Tibial nerve (tissue), 4 donors: ENCODE data around the gene NTRK3. TPM values are rescaled to one million over a fixed set of nuclear protein-coding genes. Genes with fewer than 3 reads are reported as not detected.

ENCODE experiments used
- DNase-seq, 2 donors: peaks; one replicate each; pipeline ENCODE4 v3.0.0-alpha.2; 2019; ENCODE audit warnings: low spot score in 2 of 2
- H3K27ac ChIP-seq, 4 donors: fragments of 200-600 bp; sonication (generic) in 3 of 4; one replicate each; pipeline ENCODE4 v1.5.1; 2017 to 2019; ENCODE audit warnings: mild to moderate bottlenecking in 1 of 4
- H3K27me3 ChIP-seq, 2 donors: fragments of 200-600 bp; sonication (generic) in 1 of 2; one replicate each; pipeline versions ENCODE4 v1.5.1 to v1.6.0; 2017 to 2019
- H3K36me3 ChIP-seq, 3 donors: fragments of 200-600 bp; sonication (generic); one replicate each; pipeline ENCODE4 v1.5.1; 2018 to 2019
- H3K4me1 ChIP-seq, 4 donors: fragments of 200-600 bp; sonication (generic) in 3 of 4; one replicate each; pipeline ENCODE4 v1.5.1; 2017 to 2019
- H3K4me3 ChIP-seq, 4 donors: fragments of 200-600 bp; sonication (generic) in 3 of 4; one replicate each; pipeline ENCODE4 v1.5.1; 2017 to 2019; ENCODE audit warnings: mild to moderate bottlenecking in 1 of 4, moderate library complexity in 1 of 4
- H3K9me3 ChIP-seq, 4 donors: fragments of 200-600 bp; sonication (generic) in 3 of 4; one replicate each; pipeline ENCODE4 v1.5.1; 2017 to 2019
- EP300 ChIP-seq, 2 donors: sonication (generic); formaldehyde crosslinking; IDR thresholded peaks; one replicate each; pipeline ENCODE4 v1.6.1; 2017; ENCODE audit warnings: antibody characterized with exemption in 2 of 2, mild to moderate bottlenecking in 1 of 2
- POLR2A ChIP-seq, 2 donors: fragments of 450-650 bp; IDR thresholded peaks; one replicate each; pipeline ENCODE4 v1.6.1; 2017; ENCODE audit warnings: antibody characterized with exemption in 2 of 2, mild to moderate bottlenecking in 2 of 2, moderate library complexity in 2 of 2
- WGBS, 2 donors: methylation state at CpG; one replicate each; pipeline ENCODE4 v1.1.5; 2018; 5-methylcytosine and 5-hydroxymethylcytosine counted together
- total RNA-seq, 4 donors: library from RNA; depleted of rRNA; stranded (reverse); fragments of >200 nt; gene quantifications; one replicate each; pipeline ENCODE4 v1.1.0, GENCODE V29; 2016
- TF ChIP-seq, protein P1 (sequence below), 5 experiments: fragments of 200-600 bp in 3 of 5; fragments of 450-650 bp in 2 of 5; sonication (generic) in 3 of 5; IDR thresholded peaks; one replicate each; pipeline ENCODE4 v1.5.1; 2016 to 2019; ENCODE audit warnings: antibody characterized with exemption in 5 of 5, mild to moderate bottlenecking in 3 of 5, moderate library complexity in 2 of 5

NTRK3 gene
- total RNA-seq, 4 donors from 2014 or later: 53.4 to 85.9 (median 83.6) TPM

DNA sequence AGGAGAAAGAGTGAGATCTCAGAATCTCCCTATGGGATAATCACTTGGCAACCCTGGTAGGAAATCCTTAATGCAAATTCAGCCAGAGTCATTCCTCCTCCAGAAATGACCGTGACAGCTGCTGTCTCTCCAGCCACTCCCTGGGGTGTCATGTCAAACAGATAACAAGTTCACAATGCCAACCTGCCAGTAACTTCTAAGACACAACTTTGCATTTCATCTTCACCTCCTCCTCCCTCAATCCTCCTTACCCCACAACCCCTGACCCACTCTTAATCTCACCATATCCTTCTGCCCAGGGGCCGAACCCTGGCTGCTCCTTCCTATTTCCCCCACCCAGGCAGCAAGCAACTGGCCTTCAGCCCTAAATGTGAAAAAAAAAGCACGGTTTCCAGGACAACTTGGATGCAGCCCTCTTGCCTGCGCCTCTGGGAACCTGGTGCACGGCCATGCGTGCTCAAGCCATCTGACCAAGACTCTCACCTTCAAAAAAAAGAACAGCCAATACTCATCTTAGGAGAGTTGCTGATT, 166.0 kb downstream of the NTRK3 start:
- Histone ChIP-seq H3K4me3 (no peak overlapping the region), H3K4me1 (peaks cover 0 to 14% (median 0%) of the 10 kb centered on the region in 4 donors), H3K27ac (no peak overlapping the region), H3K27me3 (no peaks in the 10 kb centered on the region), H3K36me3 (peaks cover 0 to 7% (median 0%) of the 10 kb centered on the region in 3 donors), H3K9me3 (peaks cover 0 to 6% (median 0%) of the 10 kb centered on the region in 4 donors)
- 38 to 46% methylated on average over 6 of the region's 6 CpGs for WGBS, 2 donors
- DNase-seq: no peak
- TF ChIP-seq EP300 (IDR thresholded peaks at IDR 0.05) (no peak), POLR2A (IDR thresholded peaks at IDR 0.05) (no peak)
- TF ChIP-seq, protein P1, sequence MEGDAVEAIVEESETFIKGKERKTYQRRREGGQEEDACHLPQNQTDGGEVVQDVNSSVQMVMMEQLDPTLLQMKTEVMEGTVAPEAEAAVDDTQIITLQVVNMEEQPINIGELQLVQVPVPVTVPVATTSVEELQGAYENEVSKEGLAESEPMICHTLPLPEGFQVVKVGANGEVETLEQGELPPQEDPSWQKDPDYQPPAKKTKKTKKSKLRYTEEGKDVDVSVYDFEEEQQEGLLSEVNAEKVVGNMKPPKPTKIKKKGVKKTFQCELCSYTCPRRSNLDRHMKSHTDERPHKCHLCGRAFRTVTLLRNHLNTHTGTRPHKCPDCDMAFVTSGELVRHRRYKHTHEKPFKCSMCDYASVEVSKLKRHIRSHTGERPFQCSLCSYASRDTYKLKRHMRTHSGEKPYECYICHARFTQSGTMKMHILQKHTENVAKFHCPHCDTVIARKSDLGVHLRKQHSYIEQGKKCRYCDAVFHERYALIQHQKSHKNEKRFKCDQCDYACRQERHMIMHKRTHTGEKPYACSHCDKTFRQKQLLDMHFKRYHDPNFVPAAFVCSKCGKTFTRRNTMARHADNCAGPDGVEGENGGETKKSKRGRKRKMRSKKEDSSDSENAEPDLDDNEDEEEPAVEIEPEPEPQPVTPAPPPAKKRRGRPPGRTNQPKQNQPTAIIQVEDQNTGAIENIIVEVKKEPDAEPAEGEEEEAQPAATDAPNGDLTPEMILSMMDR (IDR thresholded peaks at IDR 0.05): no peak

DNA sequence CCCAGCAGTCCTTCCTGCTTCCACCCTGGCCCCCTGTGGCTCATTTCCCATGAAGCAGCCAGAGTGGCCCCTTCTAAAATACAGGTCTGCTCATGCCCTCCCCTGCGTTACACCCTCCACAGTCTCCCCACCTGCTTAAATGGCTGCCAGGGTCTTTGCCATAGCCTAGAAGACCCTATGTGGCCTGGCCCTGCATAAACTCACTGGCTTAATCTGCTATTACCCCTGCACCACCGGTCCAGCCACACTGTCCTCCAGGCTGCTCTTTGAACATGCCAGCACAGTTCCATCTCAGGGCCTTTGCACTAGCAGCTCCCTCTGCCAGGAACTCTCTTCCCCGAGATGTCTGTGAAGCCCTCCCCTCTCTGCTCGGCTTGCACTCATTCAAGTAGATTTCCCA, 166.8 kb downstream of the NTRK3 start:
- 83 to 87% methylated on average over 4 of the region's 4 CpGs for WGBS, 2 donors
- peaks cover 0 to 7% (median 0%) of the 10 kb centered on the region in 3 donors for H3K36me3 ChIP-seq
- H3K4me1 ChIP-seq: peaks cover 0 to 17% (median 0%) of the 10 kb centered on the region in 4 donors
- no peak overlapping the region for H3K4me3 ChIP-seq
- H3K27me3 ChIP-seq: no peaks in the 10 kb centered on the region
- H3K27ac ChIP-seq: no peak overlapping the region
- H3K9me3 ChIP-seq: peaks cover 0 to 6% (median 0%) of the 10 kb centered on the region in 4 donors
- TF ChIP-seq POLR2A (IDR thresholded peaks at IDR 0.05): no peak
- TF ChIP-seq, protein P1 (IDR thresholded peaks at IDR 0.05): no peak
- TF ChIP-seq EP300 (IDR thresholded peaks at IDR 0.05): no peak
- DNase-seq: no peak

DNA sequence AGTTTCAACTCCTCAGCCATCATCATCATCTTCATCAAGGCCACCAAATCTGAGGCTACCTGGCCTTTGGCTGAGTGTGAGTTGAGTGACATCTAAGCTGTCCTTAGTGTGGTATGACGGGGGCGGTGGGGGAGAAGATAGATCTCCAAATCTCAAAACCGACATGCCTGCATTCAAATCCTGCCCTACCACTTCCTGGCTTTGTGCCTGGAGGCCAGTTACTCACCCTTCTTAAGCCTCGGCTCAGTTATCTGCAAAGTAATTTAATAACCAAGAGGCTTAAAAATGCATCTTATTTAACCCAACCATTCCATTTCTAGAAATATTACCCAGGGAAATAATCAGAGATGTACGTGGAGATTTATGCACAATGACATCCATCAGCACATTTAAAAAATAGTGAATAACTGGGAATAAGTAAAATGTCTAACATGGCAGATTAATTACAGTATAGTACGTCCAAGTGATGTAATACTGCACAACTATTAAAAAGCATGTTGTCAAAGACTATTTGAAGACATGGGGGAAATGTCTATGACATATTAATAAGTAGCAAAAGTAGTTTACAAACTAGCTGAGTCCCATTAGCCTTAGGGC, 167.4 kb downstream of the NTRK3 start:
- Histone ChIP-seq H3K4me3 (no peak overlapping the region), H3K9me3 (peaks cover 0 to 6% (median 0%) of the 10 kb centered on the region in 4 donors), H3K27ac (no peak overlapping the region), H3K36me3 (peaks cover 0 to 7% (median 0%) of the 10 kb centered on the region in 3 donors), H3K27me3 (no peaks in the 10 kb centered on the region), H3K4me1 (peaks cover 0 to 24% (median 0%) of the 10 kb centered on the region in 4 donors)
- 47 to 65% methylated on average over 6 of the region's 6 CpGs for WGBS, 2 donors
- DNase-seq: no peak
- no peak for TF ChIP-seq EP300 (IDR thresholded peaks at IDR 0.05)
- TF ChIP-seq, protein P1 (IDR thresholded peaks at IDR 0.05): no peak
- TF ChIP-seq POLR2A (IDR thresholded peaks at IDR 0.05): no peak

DNA sequence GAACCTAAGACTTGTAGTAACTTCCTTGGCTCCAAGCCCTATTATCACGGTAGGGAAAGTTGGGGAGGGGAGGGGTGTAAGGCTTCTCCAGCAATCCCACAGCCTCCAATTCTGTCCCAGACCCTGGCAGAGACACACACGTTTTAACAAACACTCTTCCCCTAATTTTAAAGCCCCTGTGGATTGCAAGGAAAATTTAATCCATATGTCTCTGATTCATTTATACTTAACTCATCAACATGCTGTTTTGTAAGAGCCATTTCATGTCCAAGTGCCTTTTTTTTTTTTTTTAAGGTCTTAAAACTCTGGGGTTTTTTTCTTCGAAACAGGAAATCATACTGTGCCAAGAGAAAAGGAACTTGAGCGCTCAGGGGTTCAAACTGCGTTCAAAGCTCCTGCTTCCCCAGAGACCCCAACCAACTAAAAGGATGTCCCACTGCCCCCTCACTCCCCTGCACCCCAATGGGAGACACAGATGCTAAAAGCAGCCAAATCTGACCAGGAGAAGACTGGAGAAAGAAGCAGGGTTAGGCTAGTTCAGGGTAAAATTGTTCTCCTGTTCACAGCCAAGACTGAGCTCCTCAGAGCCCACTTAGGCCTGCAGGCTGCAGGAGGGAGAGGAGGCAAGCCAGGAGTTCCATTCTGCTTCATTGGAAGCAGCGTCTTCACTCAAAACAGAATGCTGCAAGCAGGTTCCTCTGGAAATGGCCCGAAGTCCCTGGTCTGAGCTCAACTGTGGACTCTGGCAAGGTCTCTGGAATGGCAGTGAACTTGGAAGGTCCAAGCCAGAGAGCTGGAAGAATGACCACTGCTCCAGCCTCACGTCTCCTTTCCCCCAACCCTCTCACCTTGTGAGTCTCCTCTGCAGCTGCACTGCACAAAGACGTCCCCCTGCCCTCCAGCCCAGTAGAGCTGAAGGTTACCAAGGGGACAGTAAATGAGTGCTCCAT, 172.5 kb downstream of the NTRK3 start:
- H3K36me3 ChIP-seq: no peaks in the 10 kb centered on the region
- TF ChIP-seq EP300 (IDR thresholded peaks at IDR 0.05) (no peak), POLR2A (IDR thresholded peaks at IDR 0.05) (no peak)
- TF ChIP-seq, protein P1 (IDR thresholded peaks at IDR 0.05): no peak
- peaks cover 0 to 21% (median 0%) of the 10 kb centered on the region in 4 donors for H3K4me1 ChIP-seq
- no peak overlapping the region for H3K4me3 ChIP-seq
- H3K27me3 ChIP-seq: no peaks in the 10 kb centered on the region
- peak overlapping the region in 1 of 4 donors; percentile 30 for H3K27ac ChIP-seq
- 32 to 38% methylated on average over 7 to 9 of the region's 9 CpGs for WGBS, 2 donors
- no peaks in the 10 kb centered on the region for H3K9me3 ChIP-seq
- DNase-seq: no peak
